GM06990 (cell line): Measurements from ENCODE around the gene GRIP2.

Source experiments
- DNase-seq: peaks from one replicate; pipeline ENCODE4 v3.0.0-alpha.2; 2011; ENCODE audit not compliant: insufficient read length; ENCODE audit errors: extremely low read depth
- H3K27me3 ChIP-seq: replicated peaks from 2 replicates; pipeline ENCODE4 v1.6.0; 2011; ENCODE audit warnings: low read length; ENCODE audit not compliant: control insufficient read depth, insufficient read depth
- H3K36me3 ChIP-seq: 2 replicates; pipeline ENCODE4 v1.5.1; 2011; ENCODE audit warnings: low read length; ENCODE audit not compliant: control insufficient read depth, insufficient read depth
- H3K4me3 ChIP-seq: replicated peaks from 2 replicates; pipeline ENCODE4 v1.5.1; 2011; ENCODE audit warnings: low read depth, mild to moderate bottlenecking, control low read depth, low read length
- CTCF ChIP-seq: IDR thresholded peaks from 2 replicates; pipeline ENCODE4 v1.5.1; 2011; ENCODE audit warnings: low read length, control low read depth, mild to moderate bottlenecking, inconsistent platforms; ENCODE audit not compliant: insufficient read depth, poor library complexity, severe bottlenecking

Gene GRIP2

GRCh38 chr3:14546041-14546440 lies 5.9 kb upstream of the GRIP2 start:
- no peak for TF ChIP-seq CTCF
- no peak for DNase-seq
- H3K4me3 ChIP-seq: no peak overlapping the region

GRCh38 chr3:14545251-14545635 lies 5.1 kb upstream of the GRIP2 start:
- TF ChIP-seq CTCF: no peak
- DNase-seq: no peak
- H3K27me3 ChIP-seq: peaks cover 5% of the 10 kb centered on the region
- H3K36me3 ChIP-seq: no peaks in the 10 kb centered on the region
- no peak overlapping the region for H3K4me3 ChIP-seq

More at GRCh38 chr3:14546041-14546440, 5.9 kb upstream of the GRIP2 start:
- Histone ChIP-seq H3K36me3 (no peaks in the 10 kb centered on the region), H3K27me3 (peaks cover 5% of the 10 kb centered on the region)

- no peak for DNase-seq
- no peak for TF ChIP-seq CTCF
- H3K36me3 ChIP-seq: no peaks in the 10 kb centered on the region
- H3K27me3 ChIP-seq: peaks cover 5% of the 10 kb centered on the region
- H3K4me3 ChIP-seq: no peak overlapping the region
Observed at GRCh38 chr3:14544282-14545250, 4.4 kb upstream of the GRIP2 start.

- Histone ChIP-seq H3K36me3 (no peaks in the 10 kb centered on the region), H3K27me3 (peaks cover 3% of the 10 kb centered on the region), H3K4me3 (no peak overlapping the region)
- no peak for TF ChIP-seq CTCF
- DNase-seq: no peak
Observed at GRCh38 chr3:14543446-14543845, 3.3 kb upstream of the GRIP2 start.

GRCh38 chr3:14542656-14543055 lies 2.5 kb upstream of the GRIP2 start:
- no peak for TF ChIP-seq CTCF
- H3K4me3 ChIP-seq: no peak overlapping the region
- DNase-seq: no peak

GRCh38 chr3:14541646-14542045 lies 1.5 kb upstream of the GRIP2 start:
- TF ChIP-seq CTCF: no peak
- no peaks in the 10 kb centered on the region for H3K36me3 ChIP-seq
- H3K4me3 ChIP-seq: no peak overlapping the region
- H3K27me3 ChIP-seq: peaks cover 3% of the 10 kb centered on the region
- DNase-seq: no peak

More at GRCh38 chr3:14542656-14543055, 2.5 kb upstream of the GRIP2 start:
- H3K36me3 ChIP-seq: no peaks in the 10 kb centered on the region
- H3K27me3 ChIP-seq: peaks cover 3% of the 10 kb centered on the region
